Measurements from ENCODE around the gene COX8A. TPM values are rescaled to one million over a fixed set of nuclear protein-coding genes. Genes with fewer than 3 reads are reported as not detected.
A peak's percentile ranks its signal among the peaks of the same experiment; 100 is the strongest.

Gene COX8A
- total and polyA plus RNA-seq, 10 of the 15 experiments (the other 5 are each of a cell fraction or from before 2014, with no cell fraction given), result 243 to 1,476 (median 522) TPM

GRCh38 chr11:63938479-63939396 lies 35.7 kb upstream of the COX8A start, which contains the start of gene NAA40 (continued):
- peak; percentile 95 for TF ChIP-seq MXI1 (IDR thresholded peaks at IDR 0.05; ENCODE audit: low read depth, low read length)
- TF ChIP-seq EP300 (IDR thresholded peaks at IDR 0.05; ENCODE audit: borderline replicate concordance in 1 of 2, control insufficient read depth in 1 of 2, low read depth in 2 of 2, low read length in 2 of 2), result 0 out of 4 replicates have a peak, but pooled peaks of 1 of the 2 experiments have one; percentile 27
- peak; percentile 80 for TF ChIP-seq HCFC1 (IDR thresholded peaks at IDR 0.05; ENCODE audit: low read length)
- peak; percentile 84 for TF ChIP-seq LARP7 (IDR thresholded peaks at IDR 0.05)
- TF ChIP-seq IKZF2 (IDR thresholded peaks at IDR 0.05), result no peak
- TF ChIP-seq RB1 (IDR thresholded peaks at IDR 0.05; ENCODE audit: borderline replicate concordance), result 0 out of 2 replicates have a peak, but pooled peaks have one; percentile 29
- peak; percentile 72; the same call in 1 of the 2 replicates for TF ChIP-seq PAX5 (IDR thresholded peaks at IDR 0.05; ENCODE audit: borderline replicate concordance, low read depth, low read length)
- 0 out of 2 replicates have a peak, but pooled peaks have one; percentile 48 for TF ChIP-seq GATAD2B (conservative IDR thresholded peaks at IDR 0.05; ENCODE audit: low read depth)
- 0 out of 2 replicates have a peak, but pooled peaks have one; percentile 56 for TF ChIP-seq REST (IDR thresholded peaks at IDR 0.05; ENCODE audit: low read depth, low read length)
- TF ChIP-seq ATF3 (IDR thresholded peaks at IDR 0.05; ENCODE audit: borderline replicate concordance, extremely low read depth, low read depth, low read length), result peak; percentile 83
- TF ChIP-seq NR2C1 (IDR thresholded peaks at IDR 0.05), result peak; percentile 75
- no peak for TF ChIP-seq CHD1 (IDR thresholded peaks at IDR 0.05; ENCODE audit: low read depth, low read length)
- TF ChIP-seq ELK1 (IDR thresholded peaks at IDR 0.05; ENCODE audit: low read depth, low read length), result peak; percentile 27; the same call in 1 of the 2 replicates
- TF ChIP-seq RUNX3 (IDR thresholded peaks at IDR 0.05; ENCODE audit: low read length), result no peak; the same call in none of the 2 replicates
- TF ChIP-seq CREB1 (IDR thresholded peaks at IDR 0.05; ENCODE audit: low read depth), result peak; percentile 99
- peak; percentile 53; the same call in 1 of the 2 replicates for TF ChIP-seq YY1 (IDR thresholded peaks at IDR 0.05; ENCODE audit: low read depth, low read length)
- TF ChIP-seq ATF7 (IDR thresholded peaks at IDR 0.05; ENCODE audit: low read depth), result no peak
- TF ChIP-seq NR2C2 (IDR thresholded peaks at IDR 0.05; ENCODE audit: borderline replicate concordance, control insufficient read depth, insufficient read length, low read depth), result no peak
- peak; percentile 82 for TF ChIP-seq NKRF (conservative IDR thresholded peaks at IDR 0.05)
- no peak for TF ChIP-seq MLLT1 (IDR thresholded peaks at IDR 0.05)
